HCT116 (cell line): ENCODE results near the gene SSX2IP. TPM values are rescaled to one million over a fixed set of nuclear protein-coding genes. Genes with fewer than 3 reads are reported as not detected.

Experiments
- ATAC-seq: fragments of 200-7000 bp; cut with Tn5 transposase; 2 replicates; pipeline ENCODE4 v1.9.1; 2020; ENCODE audit warnings: mild to moderate bottlenecking, moderate library complexity
- BruUV-seq: library from RNA; stranded (reverse); fragments of 400-500 nt; replicated peaks from 2 replicates; lab custom pipeline; 2021; lab: Mats Ljungman, UMichigan
- CTCF ChIA-PET: fragments of 300-600 bp; sonication (Branson Sonifier 250); formaldehyde crosslinking; loops from one replicate; lab custom pipeline; 2021; ENCODE audit warnings: antibody characterized with exemption; lab: Charles Lee
- POLR2A ChIA-PET: fragments of 300-600, 350-600 bp; sonication (Branson Sonifier 250); formaldehyde crosslinking; loops from one replicate; lab custom pipeline; 2021; ENCODE audit warnings: antibody characterized with exemption; lab: Charles Lee
- RAD21 ChIA-PET, 2 experiments: fragments of 300-600 bp; sonication (Branson Sonifier 250); formaldehyde crosslinking; loops; one replicate each; lab custom pipeline; 2023; ENCODE audit warnings: low total read pairs in 2 of 2; ENCODE audit not compliant: uncharacterized antibody in 2 of 2, unreplicated experiment in 2 of 2, low non-redundant PET in 1 of 2; lab: Charles Lee
- DNase-seq: peaks from one replicate; pipeline ENCODE4 v3.0.0-alpha.2; 2010; ENCODE audit warnings: low read depth, low spot score
- H2AFZ ChIP-seq: fragments of 200-600 bp; shearing (Covaris generic), sonication (generic); 2 replicates; pipeline ENCODE4 v1.6.1; 2017; ENCODE audit warnings: low read depth, mixed run types, mixed read lengths, antibody characterized with exemption, low read length; ENCODE audit not compliant: poor library complexity, severe bottlenecking
- H3K27ac ChIP-seq: 2 replicates; pipeline ENCODE4 v1.5.1; 2012; ENCODE audit warnings: low read depth, low read length
- H3K27me3 ChIP-seq: fragments of 200-600 bp; sonication (generic); 2 replicates; pipeline ENCODE4 v1.6.1; 2016; ENCODE audit warnings: mixed run types, low read length, mixed read lengths; ENCODE audit not compliant: insufficient read depth
- H3K36me3 ChIP-seq, 2 experiments: fragments of 200-500 bp in 1 of 2; fragments of 200-600 bp in 1 of 2; sonication (Bioruptor generic) in 1 of 2; sonication (generic) in 1 of 2; 2 replicates each; pipeline versions ENCODE4 v1.5.1 to v1.6.1; 2014 to 2016; ENCODE audit warnings: low read length in 2 of 2, inconsistent platforms in 1 of 2, mixed read lengths in 1 of 2, mixed run types in 1 of 2; ENCODE audit not compliant: insufficient read depth in 2 of 2, control insufficient read depth in 1 of 2
- H3K4me1 ChIP-seq, 2 experiments: fragments of 200-600 bp in 1 of 2; sonication (generic) in 1 of 2; 2 replicates each; pipeline versions ENCODE4 v1.5.1 to v1.6.1; 2012 to 2017; ENCODE audit warnings: low read length in 2 of 2, inconsistent platforms in 1 of 2, mild to moderate bottlenecking in 1 of 2, mixed read lengths in 1 of 2, mixed run types in 1 of 2, moderate library complexity in 1 of 2; ENCODE audit not compliant: insufficient read depth in 2 of 2, control insufficient read depth in 1 of 2
- H3K4me2 ChIP-seq: fragments of 200-600 bp; sonication (generic); 2 replicates; pipeline ENCODE4 v1.6.1; 2017; ENCODE audit warnings: mixed run types, low read length, mixed read lengths
- H3K4me3 ChIP-seq, 2 experiments: fragments of 200-600 bp in 1 of 2; sonication (generic) in 1 of 2; replicated peaks in 1 of 2; 2 replicates each; pipeline ENCODE4 v1.5.1; 2011 to 2016; ENCODE audit warnings: low read length in 2 of 2, control low read depth in 1 of 2, low read depth in 1 of 2, mild to moderate bottlenecking in 1 of 2, mixed read lengths in 1 of 2, mixed run types in 1 of 2
- H3K79me2 ChIP-seq: fragments of 200-600 bp; sonication (generic); 2 replicates; pipeline ENCODE4 v1.6.1; 2017; ENCODE audit warnings: mild to moderate bottlenecking, mixed run types, low read length, moderate library complexity, mixed read lengths; ENCODE audit not compliant: insufficient read depth
- H3K9ac ChIP-seq: fragments of 200-600 bp; sonication (generic); 2 replicates; pipeline ENCODE4 v1.6.1; 2016; ENCODE audit warnings: low read length, mixed read lengths
- H3K9me2 ChIP-seq: fragments of 200-600 bp; sonication (generic), shearing (Covaris generic); 2 replicates; pipeline ENCODE4 v1.6.1; 2017; ENCODE audit warnings: mixed run types, mild to moderate bottlenecking, moderate library complexity; ENCODE audit not compliant: insufficient read depth
- H3K9me3 ChIP-seq, 2 experiments: fragments of 200-500 bp in 1 of 2; fragments of 200-600 bp in 1 of 2; sonication (Bioruptor generic) in 1 of 2; sonication (generic) in 1 of 2; 2 replicates each; pipeline ENCODE4 v1.6.1; 2014 to 2017; ENCODE audit warnings: low read length in 2 of 2, mixed read lengths in 2 of 2, inconsistent platforms in 1 of 2, low read depth in 1 of 2, mild to moderate bottlenecking in 1 of 2, mixed run types in 1 of 2, moderate library complexity in 1 of 2; ENCODE audit not compliant: control insufficient read depth in 1 of 2, insufficient read depth in 1 of 2
- H4K20me1 ChIP-seq: fragments of 200-600 bp; sonication (generic), shearing (Covaris generic); 2 replicates; pipeline ENCODE4 v1.6.1; 2017; ENCODE audit warnings: mixed run types, mild to moderate bottlenecking, moderate library complexity; ENCODE audit not compliant: insufficient read depth
- CEBPB ChIP-seq: IDR thresholded peaks from 2 replicates; pipeline ENCODE4 v1.6.1; 2012; ENCODE audit warnings: low read depth
- EGR1 ChIP-seq: IDR thresholded peaks from 2 replicates; pipeline ENCODE4 v1.6.1; 2012; ENCODE audit warnings: low read depth
- ELF1 ChIP-seq: IDR thresholded peaks from 2 replicates; pipeline ENCODE4 v1.6.1; 2012; ENCODE audit warnings: low read depth, borderline replicate concordance
- EZH2phosphoT487 ChIP-seq: fragments of 200-600 bp; IDR thresholded peaks from 2 replicates; pipeline ENCODE4 v1.6.1; 2018; ENCODE audit warnings: antibody characterized with exemption, borderline replicate concordance
- FOSL1 ChIP-seq: IDR thresholded peaks from 2 replicates; pipeline ENCODE4 v1.6.1; 2012; ENCODE audit warnings: low read depth
- POLR2A ChIP-seq: IDR thresholded peaks from 2 replicates; pipeline ENCODE4 v1.7.0; 2011; ENCODE audit warnings: borderline replicate concordance; ENCODE audit not compliant: insufficient read depth, insufficient read length; ENCODE audit errors: extremely low read depth
- POLR2AphosphoS5 ChIP-seq: IDR thresholded peaks from 2 replicates; pipeline ENCODE4 v1.6.1; 2011; ENCODE audit warnings: mild to moderate bottlenecking, low read depth, low read length, moderate library complexity
- RAD21 ChIP-seq: IDR thresholded peaks from 2 replicates; pipeline ENCODE4 v1.6.1; 2012; ENCODE audit warnings: low read depth, mild to moderate bottlenecking
- SIN3A ChIP-seq: IDR thresholded peaks from 2 replicates; pipeline ENCODE4 v1.6.1; 2012; ENCODE audit warnings: low read depth
- SP1 ChIP-seq: IDR thresholded peaks from 2 replicates; pipeline ENCODE4 v1.6.1; 2012; ENCODE audit warnings: low read depth
- SRF ChIP-seq: IDR thresholded peaks from 2 replicates; pipeline ENCODE4 v1.6.1; 2012; ENCODE audit warnings: low read depth
- TCF7L2 ChIP-seq: IDR thresholded peaks from 2 replicates; pipeline ENCODE4 v1.7.0; 2011; ENCODE audit warnings: borderline replicate concordance, inconsistent platforms; ENCODE audit not compliant: insufficient read depth, insufficient read length; ENCODE audit errors: extremely low read depth
- YY1 ChIP-seq: IDR thresholded peaks from 2 replicates; pipeline ENCODE4 v1.6.1; 2011; ENCODE audit warnings: low read length, low read depth, moderate library complexity, mild to moderate bottlenecking; ENCODE audit not compliant: insufficient replicate concordance; ENCODE audit errors: extremely low read depth
- ZBTB33 ChIP-seq: IDR thresholded peaks from 2 replicates; pipeline ENCODE4 v1.6.1; 2011; ENCODE audit warnings: mild to moderate bottlenecking, low read length, moderate library complexity; ENCODE audit not compliant: insufficient replicate concordance; ENCODE audit errors: extremely low read depth
- ZFX ChIP-seq: fragments of 450-650 bp; IDR thresholded peaks from 2 replicates; pipeline ENCODE4 v1.6.1; 2017
- ZNF274 ChIP-seq: fragments of 200-500 bp; sonication (Bioruptor generic); IDR thresholded peaks from 2 replicates; pipeline ENCODE4 v1.6.1; 2014; ENCODE audit warnings: mild to moderate bottlenecking, low read depth, low read length, inconsistent platforms
- intact Hi-C: fragments of 100-400 bp; cut with micrococcal nuclease; formaldehyde crosslinking; loops from 2 replicates; pipeline ENCODE4 v1.10.0; 2022
- total RNA-seq: library from RNA; stranded (reverse); gene quantifications from one replicate; pipeline ENCODE4 v1.2.1, GENCODE V29; 2021; ENCODE audit not compliant: unreplicated experiment
- TF ChIP-seq, protein P1 (sequence below): IDR thresholded peaks from 2 replicates; pipeline ENCODE4 v1.6.1; 2012
- TF ChIP-seq, protein P2 (sequence below): IDR thresholded peaks from 2 replicates; pipeline ENCODE4 v1.6.1; 2012
- TF ChIP-seq, protein P3 (sequence below): IDR thresholded peaks from 2 replicates; pipeline ENCODE4 v1.6.1; 2012; ENCODE audit warnings: low read depth

Gene SSX2IP
- total RNA-seq, 1 experiment from 2014 or later, result 51.5 TPM

GRCh38 chr1:84621553-84621952, 68.7 kb downstream of the SSX2IP start (continued):
- TF ChIP-seq, protein P1, sequence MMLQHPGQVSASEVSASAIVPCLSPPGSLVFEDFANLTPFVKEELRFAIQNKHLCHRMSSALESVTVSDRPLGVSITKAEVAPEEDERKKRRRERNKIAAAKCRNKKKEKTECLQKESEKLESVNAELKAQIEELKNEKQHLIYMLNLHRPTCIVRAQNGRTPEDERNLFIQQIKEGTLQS, result no peak
- TF ChIP-seq SIN3A (no peak), ZNF274 (no peak), ELF1 (no peak), EGR1 (no peak)

- peak; percentile 71 for DNase-seq
- H3K79me2 ChIP-seq, result no peaks in the 10 kb centered on the region
- intact Hi-C loops, result loop anchor here (2.0 to 10.0 kb wide), 4 partner anchors 114 to 716 kb away; partner anchors contain the start of genes GNG5 and SPATA1
- H3K9ac ChIP-seq, result peak overlapping the region; percentile 66
- peak; percentile 93 for ATAC-seq
- no peaks in the 10 kb centered on the region for H3K9me2 ChIP-seq
- no peaks in the 10 kb centered on the region for H3K27me3 ChIP-seq
- peak overlapping the region; percentile 84 for H2AFZ ChIP-seq
- no peaks in the 10 kb centered on the region for H4K20me1 ChIP-seq
- ChIA-PET POLR2A (interaction anchor here (2.3 kb wide), 1 partner anchor 47 kb away, joined by 7 read pairs; the partner anchor contains the start of gene CTBS), RAD21 (no interaction called here), CTCF (interaction anchor here (0.7 to 2.3 kb wide), 11 partner anchors 11 to 493 kb away, joined by 3 to 16 read pairs (median 4); partner anchors contain the start of gene PRKACB)
- H3K27ac ChIP-seq, result peak overlapping the region; percentile 91
- H3K9me3 ChIP-seq, result no peaks in the 10 kb centered on the region
- peak overlapping the region; percentile 47 to 62 for H3K4me3 ChIP-seq
- H3K4me2 ChIP-seq, result peak overlapping the region; percentile 86
- H3K4me1 ChIP-seq, result peaks cover 18 to 25% of the 10 kb centered on the region in 2 experiments
- BruUV-seq, result no TSS peak
- H3K36me3 ChIP-seq, result no peaks in the 10 kb centered on the region
- TF ChIP-seq, protein P2, sequence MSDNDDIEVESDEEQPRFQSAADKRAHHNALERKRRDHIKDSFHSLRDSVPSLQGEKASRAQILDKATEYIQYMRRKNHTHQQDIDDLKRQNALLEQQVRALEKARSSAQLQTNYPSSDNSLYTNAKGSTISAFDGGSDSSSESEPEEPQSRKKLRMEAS, result peak; percentile 84
- no peak for TF ChIP-seq POLR2A
- TF ChIP-seq TCF7L2, result no peak
- TF ChIP-seq POLR2AphosphoS5, result peak; percentile 49
- no peak; the same call in 1 of the 2 replicates for TF ChIP-seq SRF
- peak; percentile 25 for TF ChIP-seq YY1
- TF ChIP-seq SP1, result no peak
- TF ChIP-seq CEBPB, result no peak
- peak; percentile 73 for TF ChIP-seq ZFX
- TF ChIP-seq, protein P3, sequence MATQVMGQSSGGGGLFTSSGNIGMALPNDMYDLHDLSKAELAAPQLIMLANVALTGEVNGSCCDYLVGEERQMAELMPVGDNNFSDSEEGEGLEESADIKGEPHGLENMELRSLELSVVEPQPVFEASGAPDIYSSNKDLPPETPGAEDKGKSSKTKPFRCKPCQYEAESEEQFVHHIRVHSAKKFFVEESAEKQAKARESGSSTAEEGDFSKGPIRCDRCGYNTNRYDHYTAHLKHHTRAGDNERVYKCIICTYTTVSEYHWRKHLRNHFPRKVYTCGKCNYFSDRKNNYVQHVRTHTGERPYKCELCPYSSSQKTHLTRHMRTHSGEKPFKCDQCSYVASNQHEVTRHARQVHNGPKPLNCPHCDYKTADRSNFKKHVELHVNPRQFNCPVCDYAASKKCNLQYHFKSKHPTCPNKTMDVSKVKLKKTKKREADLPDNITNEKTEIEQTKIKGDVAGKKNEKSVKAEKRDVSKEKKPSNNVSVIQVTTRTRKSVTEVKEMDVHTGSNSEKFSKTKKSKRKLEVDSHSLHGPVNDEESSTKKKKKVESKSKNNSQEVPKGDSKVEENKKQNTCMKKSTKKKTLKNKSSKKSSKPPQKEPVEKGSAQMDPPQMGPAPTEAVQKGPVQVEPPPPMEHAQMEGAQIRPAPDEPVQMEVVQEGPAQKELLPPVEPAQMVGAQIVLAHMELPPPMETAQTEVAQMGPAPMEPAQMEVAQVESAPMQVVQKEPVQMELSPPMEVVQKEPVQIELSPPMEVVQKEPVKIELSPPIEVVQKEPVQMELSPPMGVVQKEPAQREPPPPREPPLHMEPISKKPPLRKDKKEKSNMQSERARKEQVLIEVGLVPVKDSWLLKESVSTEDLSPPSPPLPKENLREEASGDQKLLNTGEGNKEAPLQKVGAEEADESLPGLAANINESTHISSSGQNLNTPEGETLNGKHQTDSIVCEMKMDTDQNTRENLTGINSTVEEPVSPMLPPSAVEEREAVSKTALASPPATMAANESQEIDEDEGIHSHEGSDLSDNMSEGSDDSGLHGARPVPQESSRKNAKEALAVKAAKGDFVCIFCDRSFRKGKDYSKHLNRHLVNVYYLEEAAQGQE, result no peak
- TF ChIP-seq ZBTB33, result no peak
- peak; percentile 87 for TF ChIP-seq RAD21
- TF ChIP-seq SIN3A, result no peak
- no peak for TF ChIP-seq FOSL1
- no peak for TF ChIP-seq EZH2phosphoT487
- peak; percentile 46; the same call in 1 of the 2 replicates for TF ChIP-seq EGR1
Observed at GRCh38 chr1:84620720-84621313, 69.4 kb downstream of the SSX2IP start.
